HEK293T (cell line): ENCODE measurements around the gene CD164L2.

ENCODE experiments used
- CTCF ChIA-PET: fragments of 350-600 bp; formaldehyde crosslinking; extraction: SDS; loops from one replicate; lab custom pipeline; 2021; ENCODE audit warnings: antibody characterized with exemption, inconsistent platforms; lab: Yijun Ruan, JAX
- POLR2A ChIA-PET: fragments of 350-600 bp; formaldehyde crosslinking; extraction: SDS; loops from one replicate; lab custom pipeline; 2020; ENCODE audit warnings: antibody characterized with exemption, inconsistent platforms; lab: Yijun Ruan, JAX
- DNase-seq: peaks from one replicate; pipeline ENCODE4 v3.0.0; 2012; ENCODE audit warnings: mixed read lengths; ENCODE audit errors: extremely low spot score
- ARNT ChIP-seq: fragments of 450-650 bp; IDR thresholded peaks from 2 replicates; pipeline ENCODE4 v1.6.1; 2017; ENCODE audit warnings: mild to moderate bottlenecking
- BHLHE40 ChIP-seq: fragments of 450-650 bp; IDR thresholded peaks from 2 replicates; pipeline ENCODE4 v1.6.1; 2016; ENCODE audit warnings: mild to moderate bottlenecking, moderate library complexity, borderline replicate concordance
- CTBP1 ChIP-seq: fragments of 450-650 bp; IDR thresholded peaks from 2 replicates; pipeline ENCODE4 v1.6.1; 2016; ENCODE audit warnings: borderline replicate concordance
- ELF4 ChIP-seq: fragments of 450-650 bp; IDR thresholded peaks from 2 replicates; pipeline ENCODE4 v1.6.1; 2017; ENCODE audit warnings: antibody characterized with exemption
- FOXA1 ChIP-seq: fragments of 450-650 bp; IDR thresholded peaks from 2 replicates; pipeline ENCODE4 v1.6.1; 2016; ENCODE audit warnings: mild to moderate bottlenecking
- FOXK2 ChIP-seq: fragments of 450-650 bp; IDR thresholded peaks from 2 replicates; pipeline ENCODE4 v1.6.1; 2016; ENCODE audit warnings: mild to moderate bottlenecking
- FOXM1 ChIP-seq: fragments of 450-650 bp; IDR thresholded peaks from 2 replicates; pipeline ENCODE4 v1.6.1; 2017; ENCODE audit warnings: mild to moderate bottlenecking, borderline replicate concordance
- HDGF ChIP-seq: fragments of 450-650 bp; IDR thresholded peaks from 2 replicates; pipeline ENCODE4 v1.6.1; 2017; ENCODE audit warnings: antibody characterized with exemption, borderline replicate concordance
- L3MBTL2 ChIP-seq: fragments of 450-650 bp; conservative IDR thresholded peaks from 2 replicates; pipeline ENCODE4 v1.6.1; 2016; ENCODE audit warnings: mild to moderate bottlenecking
- LEF1 ChIP-seq: fragments of 450-650 bp; IDR thresholded peaks from 2 replicates; pipeline ENCODE4 v1.6.1; 2017; ENCODE audit warnings: mild to moderate bottlenecking, borderline replicate concordance
- NFRKB ChIP-seq: fragments of 450-650 bp; IDR thresholded peaks from 2 replicates; pipeline ENCODE4 v1.6.1; 2016; ENCODE audit warnings: mild to moderate bottlenecking, moderate library complexity
- SP1 ChIP-seq: fragments of 450-650 bp; IDR thresholded peaks from 2 replicates; pipeline ENCODE4 v1.6.1; 2017
- SUZ12 ChIP-seq: fragments of 450-650 bp; IDR thresholded peaks from 2 replicates; pipeline ENCODE4 v1.6.1; 2016; ENCODE audit warnings: mild to moderate bottlenecking
- TARDBP ChIP-seq: fragments of 450-650 bp; IDR thresholded peaks from 2 replicates; pipeline ENCODE4 v1.6.1; 2016
- ZNF384 ChIP-seq: fragments of 450-650 bp; IDR thresholded peaks from 2 replicates; pipeline ENCODE4 v1.6.1; 2016
- TF ChIP-seq, protein P1 (sequence below): fragments of 450-650 bp; IDR thresholded peaks from 2 replicates; pipeline ENCODE4 v1.6.1; 2016

CD164L2 gene

DNA sequence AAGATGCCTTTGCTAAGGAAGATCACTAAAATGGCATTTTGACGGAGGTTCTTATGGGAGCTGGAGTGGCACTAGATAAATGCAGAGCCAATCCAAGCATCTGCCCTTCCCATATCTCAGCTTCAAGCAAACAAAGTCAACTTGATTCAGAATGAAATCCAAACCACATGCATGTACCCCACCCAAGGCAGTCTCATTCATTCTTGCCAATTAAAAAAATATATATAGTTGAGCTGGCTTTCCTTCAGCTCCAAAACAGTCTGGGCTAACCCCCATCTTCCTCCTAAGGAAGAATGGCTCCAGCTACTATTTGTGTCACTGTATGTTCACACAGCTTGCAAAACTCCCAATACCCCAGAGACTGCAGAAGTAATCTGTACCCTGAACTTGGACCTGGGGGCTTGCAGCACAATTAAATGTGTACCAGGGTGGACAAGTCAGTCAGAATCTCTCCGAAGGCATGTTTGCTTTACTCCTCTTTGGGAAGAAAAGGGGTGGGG lies 44.7 kb upstream of the CD164L2 start:
- ChIA-PET CTCF (interaction anchor here (0.9 kb wide), 1 partner anchor 23 kb away, joined by 4 read pairs; no protein-coding TSS in a partner anchor), POLR2A (no interaction called here)
- TF ChIP-seq FOXM1, result no peak
- no peak for TF ChIP-seq ELF4
- no peak for TF ChIP-seq SUZ12
- no peak for TF ChIP-seq CTBP1

DNA sequence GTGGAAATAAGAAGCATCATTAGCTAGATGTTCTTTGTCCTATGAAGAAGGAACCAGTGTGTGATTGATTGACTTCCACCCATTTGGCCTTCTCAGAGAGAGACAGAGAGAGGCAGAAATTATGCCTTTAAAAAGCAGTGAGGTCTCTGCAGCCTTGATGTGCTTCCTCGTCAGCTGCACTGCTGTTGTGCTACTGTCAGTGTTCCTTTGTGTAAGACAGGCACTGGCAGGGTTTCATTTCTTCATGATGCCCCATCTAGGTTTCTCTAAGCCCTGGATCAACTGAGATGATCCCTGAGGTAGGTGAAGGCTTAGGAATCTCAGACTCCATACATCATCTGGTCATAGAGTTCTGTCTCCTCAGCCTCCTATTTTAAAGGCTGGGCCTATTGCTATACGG lies 44.2 kb upstream of the CD164L2 start:
- POLR2A ChIA-PET, result no interaction called here
- TF ChIP-seq FOXK2, result no peak
- no peak for TF ChIP-seq TARDBP
- no peak for TF ChIP-seq L3MBTL2
- TF ChIP-seq NFRKB, result no peak
- CTCF ChIA-PET, result interaction anchor here (0.9 kb wide), 1 partner anchor 22 kb away, joined by 4 read pairs; no protein-coding TSS in a partner anchor
- no peak for DNase-seq

More for the DNA sequence above, 44.7 kb upstream of the CD164L2 start:
- no peak for DNase-seq

DNA sequence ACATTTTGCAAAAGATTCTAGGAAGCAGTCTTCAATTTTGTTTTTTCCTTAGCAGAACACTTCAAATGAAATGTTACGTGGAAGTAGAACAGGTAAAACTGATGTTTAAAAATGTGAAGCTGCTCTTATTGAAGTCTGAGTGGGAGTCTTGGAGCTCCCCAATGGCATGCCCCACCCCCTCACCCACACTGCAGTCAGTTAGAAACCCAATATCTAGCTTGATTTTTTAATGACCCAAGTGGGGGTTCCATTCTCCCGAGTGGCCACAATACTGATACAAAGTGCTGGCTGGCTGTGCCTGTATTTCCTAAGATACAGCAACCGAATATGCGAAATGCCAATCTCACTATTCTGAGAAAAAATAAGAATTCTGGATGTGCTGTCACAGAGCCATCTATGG lies 40.6 kb upstream of the CD164L2 start:
- DNase-seq, result no peak
- CTCF ChIA-PET, result interaction anchor here (1.3 kb wide), 1 partner anchor 8 kb away, joined by 3 read pairs; no protein-coding TSS in a partner anchor
- no peak for TF ChIP-seq ZNF384
- no peak for TF ChIP-seq TARDBP
- TF ChIP-seq, protein P1, sequence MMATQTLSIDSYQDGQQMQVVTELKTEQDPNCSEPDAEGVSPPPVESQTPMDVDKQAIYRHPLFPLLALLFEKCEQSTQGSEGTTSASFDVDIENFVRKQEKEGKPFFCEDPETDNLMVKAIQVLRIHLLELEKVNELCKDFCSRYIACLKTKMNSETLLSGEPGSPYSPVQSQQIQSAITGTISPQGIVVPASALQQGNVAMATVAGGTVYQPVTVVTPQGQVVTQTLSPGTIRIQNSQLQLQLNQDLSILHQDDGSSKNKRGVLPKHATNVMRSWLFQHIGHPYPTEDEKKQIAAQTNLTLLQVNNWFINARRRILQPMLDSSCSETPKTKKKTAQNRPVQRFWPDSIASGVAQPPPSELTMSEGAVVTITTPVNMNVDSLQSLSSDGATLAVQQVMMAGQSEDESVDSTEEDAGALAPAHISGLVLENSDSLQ, result no peak
- no peak for TF ChIP-seq FOXA1
- no peak for TF ChIP-seq LEF1
- TF ChIP-seq ELF4, result no peak
- no peak for TF ChIP-seq BHLHE40
- TF ChIP-seq NFRKB, result no peak
- TF ChIP-seq HDGF, result no peak
- TF ChIP-seq CTBP1, result no peak
- TF ChIP-seq L3MBTL2, result no peak
- POLR2A ChIA-PET, result no interaction called here

DNA sequence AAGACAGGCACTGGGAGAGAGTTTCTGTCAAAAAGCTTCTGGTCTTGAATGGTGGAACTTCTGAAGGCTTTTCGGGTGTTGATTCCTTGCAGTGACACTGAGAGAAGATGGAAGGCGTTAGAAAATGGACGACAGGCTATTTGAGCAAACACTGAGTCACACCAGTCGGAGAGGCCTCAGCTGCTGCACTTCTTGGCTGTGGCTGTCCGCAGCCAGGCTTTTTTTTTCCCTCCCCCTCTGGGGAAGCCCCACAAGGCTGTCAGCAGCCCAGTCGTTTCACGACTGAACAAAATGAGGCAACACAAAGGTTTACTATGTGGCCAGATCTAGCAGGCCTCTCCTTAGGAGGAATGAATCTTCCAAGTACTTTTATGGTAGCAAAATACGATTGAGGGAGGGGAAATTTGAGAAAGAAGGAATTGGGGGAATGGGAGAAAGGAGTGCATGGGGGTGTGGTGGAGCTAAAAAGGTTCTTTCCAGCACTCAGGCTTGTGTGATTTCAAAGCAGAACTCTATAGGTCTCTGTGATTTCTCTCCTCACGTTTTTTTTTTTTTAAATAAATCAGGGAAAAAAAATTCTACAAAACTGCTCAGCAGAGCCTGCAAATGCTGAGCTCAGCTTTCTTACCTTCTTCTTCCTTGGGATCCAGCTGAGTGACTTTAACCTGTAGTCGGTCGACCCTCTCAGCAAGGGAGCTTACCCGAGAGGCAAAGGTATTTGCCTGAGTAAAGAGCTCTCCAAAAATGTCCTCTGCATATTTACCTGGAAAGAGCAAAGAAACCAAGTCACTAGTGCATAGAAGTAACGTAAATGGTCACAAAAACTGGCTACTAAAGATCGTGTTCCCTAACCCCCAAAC lies 35.4 kb upstream of the CD164L2 start:
- no peak for DNase-seq
- ChIA-PET CTCF (interaction anchor here (1.5 kb wide), 1 partner anchor 146 kb away, joined by 3 read pairs; no protein-coding TSS in a partner anchor), POLR2A (no interaction called here)
- TF ChIP-seq BHLHE40, result no peak
- no peak for TF ChIP-seq HDGF
- no peak for TF ChIP-seq L3MBTL2
- TF ChIP-seq NFRKB, result no peak
- no peak for TF ChIP-seq FOXK2
- TF ChIP-seq ZNF384, result no peak
- no peak for TF ChIP-seq SUZ12

DNA sequence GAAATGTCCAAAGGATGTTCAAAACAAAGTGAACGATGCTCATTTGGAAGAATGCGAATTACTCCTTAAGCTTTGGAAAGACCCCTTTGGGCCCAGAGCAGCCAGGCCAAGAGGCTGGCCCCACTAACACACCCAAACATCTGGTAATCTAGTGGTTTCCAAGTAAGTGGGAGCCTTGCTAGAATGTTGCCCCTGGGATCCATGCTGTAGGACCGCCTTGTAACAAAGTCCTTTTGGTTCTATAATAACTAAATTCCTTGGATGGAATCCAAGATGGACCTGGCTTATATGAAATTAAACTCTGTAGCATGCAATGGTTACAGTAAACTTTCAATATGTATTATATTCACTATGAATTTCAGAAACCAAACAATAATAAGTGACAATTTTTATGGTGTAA lies 34.6 kb upstream of the CD164L2 start:
- POLR2A ChIA-PET, result no interaction called here
- CTCF ChIA-PET, result no interaction called here

DNA sequence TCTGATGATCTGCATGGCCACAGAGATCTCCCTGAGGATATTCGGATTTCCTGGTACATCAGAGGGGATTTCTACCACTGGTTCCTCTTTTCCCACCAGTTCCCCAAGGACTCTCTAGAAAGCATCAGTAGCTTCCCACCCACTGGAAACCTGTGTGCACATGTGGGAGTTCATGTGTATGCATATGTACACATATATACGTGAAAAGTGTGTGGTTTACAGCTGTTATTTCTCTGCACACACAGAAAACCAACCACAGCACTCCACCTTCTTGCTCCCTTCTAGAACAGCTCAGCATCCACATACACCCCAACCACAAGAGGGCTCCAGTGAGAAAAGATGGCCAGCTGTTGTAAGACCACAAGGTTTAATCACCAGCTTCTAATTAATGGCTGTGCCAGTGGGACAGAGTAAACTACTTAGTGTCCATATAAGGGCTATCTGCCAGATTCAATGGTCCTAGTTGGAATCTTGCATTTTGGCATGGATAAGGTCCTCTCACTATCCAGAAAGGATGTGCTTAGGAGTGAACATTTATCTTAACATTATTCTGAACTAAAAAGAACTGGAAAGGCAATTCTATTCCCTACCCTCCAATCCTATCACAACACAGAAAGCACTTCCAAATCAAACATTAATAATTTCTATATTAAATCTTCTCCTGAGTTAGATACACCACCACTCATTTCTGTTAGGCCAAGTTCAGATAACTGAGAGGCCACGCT lies 33.4 kb upstream of the CD164L2 start:
- CTCF ChIA-PET, result interaction anchor here (0.5 to 1.0 kb wide), 4 partner anchors 15 to 141 kb away, joined by 3 read pairs; no protein-coding TSS in a partner anchor
- DNase-seq, result peak; percentile 61
- TF ChIP-seq LEF1 (no peak), FOXK2 (no peak), FOXA1 (no peak), SP1 (no peak), CTBP1 (no peak), BHLHE40 (no peak), ARNT (no peak), ZNF384 (no peak), ELF4 (no peak), TARDBP (no peak), HDGF (no peak), NFRKB (no peak), L3MBTL2 (no peak), FOXM1 (no peak), SUZ12 (no peak)
- TF ChIP-seq, protein P1, result no peak
- POLR2A ChIA-PET, result interaction anchor here (1.0 kb wide), 1 partner anchor 74 kb away, joined by 5 read pairs; the partner anchor contains the start of gene WASF2

More for the DNA sequence above, 34.6 kb upstream of the CD164L2 start:
- TF ChIP-seq BHLHE40 (no peak), ELF4 (no peak), NFRKB (no peak)
- TF ChIP-seq, protein P1, result no peak
- no peak for DNase-seq
